Hepatocyte (in vitro differentiated cells): ENCODE measurements around the gene SLC35F6.

Experiments
- EZH2 ChIP-seq: fragments of 200-600 bp; sonication (generic); IDR thresholded peaks from 2 replicates; pipeline ENCODE4 v1.6.1; 2016; ENCODE audit warnings: antibody characterized with exemption, mild to moderate bottlenecking, borderline replicate concordance
- TF ChIP-seq, protein P1 (sequence below): fragments of 200-600 bp; sonication (generic); IDR thresholded peaks from 2 replicates; pipeline ENCODE4 v1.5.1; 2016; ENCODE audit warnings: antibody characterized with exemption, mild to moderate bottlenecking; ENCODE audit not compliant: poor library complexity

DNA sequence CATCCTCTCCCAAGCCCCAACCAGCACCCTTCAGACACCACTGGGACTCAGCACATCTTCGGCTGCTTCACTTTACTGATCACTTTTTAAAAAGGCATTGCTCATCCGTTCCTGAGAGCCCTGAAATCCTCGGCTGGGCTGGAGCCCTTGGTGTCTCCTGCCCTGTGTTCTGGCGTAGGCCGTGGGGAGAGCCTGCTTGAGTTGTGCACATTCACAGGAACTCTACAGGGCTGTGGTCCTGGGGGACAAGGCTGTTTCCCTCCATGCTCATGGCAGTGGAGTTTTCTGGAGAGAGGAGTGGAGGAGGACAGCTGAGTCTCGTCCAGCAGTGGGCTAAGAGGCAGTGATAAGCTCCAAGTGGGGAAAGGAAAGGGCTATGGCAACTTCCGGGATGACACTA, 37.7 kb downstream of the SLC35F6 start:
- TF ChIP-seq, protein P1, sequence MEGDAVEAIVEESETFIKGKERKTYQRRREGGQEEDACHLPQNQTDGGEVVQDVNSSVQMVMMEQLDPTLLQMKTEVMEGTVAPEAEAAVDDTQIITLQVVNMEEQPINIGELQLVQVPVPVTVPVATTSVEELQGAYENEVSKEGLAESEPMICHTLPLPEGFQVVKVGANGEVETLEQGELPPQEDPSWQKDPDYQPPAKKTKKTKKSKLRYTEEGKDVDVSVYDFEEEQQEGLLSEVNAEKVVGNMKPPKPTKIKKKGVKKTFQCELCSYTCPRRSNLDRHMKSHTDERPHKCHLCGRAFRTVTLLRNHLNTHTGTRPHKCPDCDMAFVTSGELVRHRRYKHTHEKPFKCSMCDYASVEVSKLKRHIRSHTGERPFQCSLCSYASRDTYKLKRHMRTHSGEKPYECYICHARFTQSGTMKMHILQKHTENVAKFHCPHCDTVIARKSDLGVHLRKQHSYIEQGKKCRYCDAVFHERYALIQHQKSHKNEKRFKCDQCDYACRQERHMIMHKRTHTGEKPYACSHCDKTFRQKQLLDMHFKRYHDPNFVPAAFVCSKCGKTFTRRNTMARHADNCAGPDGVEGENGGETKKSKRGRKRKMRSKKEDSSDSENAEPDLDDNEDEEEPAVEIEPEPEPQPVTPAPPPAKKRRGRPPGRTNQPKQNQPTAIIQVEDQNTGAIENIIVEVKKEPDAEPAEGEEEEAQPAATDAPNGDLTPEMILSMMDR, result no peak
- TF ChIP-seq EZH2, result no peak
